Endothelial cell of umbilical vein (primary cell): ENCODE results near the gene SNX5.

Source experiments
- CTCF ChIP-seq, 2 donors: IDR thresholded peaks; 1 replicate in 1 of 2; 2 replicates in 1 of 2; pipeline ENCODE4 v1.5.1; 2011; ENCODE audit warnings: low read length in 2 of 2, mild to moderate bottlenecking in 2 of 2, moderate library complexity in 2 of 2, control low read depth in 1 of 2, inconsistent platforms in 1 of 2, low read depth in 1 of 2; ENCODE audit not compliant: insufficient read depth in 1 of 2; ENCODE audit errors: extremely low read depth in 1 of 2
- EZH2 ChIP-seq: IDR thresholded peaks from 2 replicates; pipeline ENCODE4 v1.6.1; 2012; ENCODE audit warnings: borderline replicate concordance, low read depth, mild to moderate bottlenecking, moderate library complexity, low read length, inconsistent platforms; ENCODE audit not compliant: severe bottlenecking
- JUN ChIP-seq: IDR thresholded peaks from 2 replicates; pipeline ENCODE4 v1.6.1; 2011; ENCODE audit warnings: borderline replicate concordance, low read depth; ENCODE audit not compliant: insufficient read length, insufficient read depth

- TF ChIP-seq CTCF (IDR thresholded peaks at IDR 0.05; ENCODE audit: extremely low read depth in 1 of 2, insufficient read depth in 1 of 2, low read depth in 1 of 2, low read length in 2 of 2), result no peak
- no peak for TF ChIP-seq EZH2
- TF ChIP-seq JUN, result no peak
Observed at GRCh38 chr20:17912916-17913315, 55.7 kb downstream of the SNX5 start.
